GM23338 (cell line): ENCODE data around the gene UBALD1. TPM values are rescaled to one million over a fixed set of nuclear protein-coding genes. Genes with fewer than 3 reads are reported as not detected.

Source experiments
- ATAC-seq: fragments of 200-7000 bp; cut with Tn5 transposase; 3 replicates; pipeline ENCODE4 v1.9.1; 2020
- DNase-seq: peaks from one replicate; pipeline ENCODE4 v3.0.0-alpha.2; 2015; ENCODE audit warnings: low spot score
- H2AFZ ChIP-seq: fragments of 200-600 bp; sonication (generic); 2 replicates; pipeline ENCODE4 v1.8.0; 2016; ENCODE audit warnings: antibody characterized with exemption, mild to moderate bottlenecking, moderate library complexity
- H3F3A ChIP-seq: fragments of 200-600 bp; sonication (generic); replicated peaks from 2 replicates; pipeline ENCODE4 v1.8.0; 2017; ENCODE audit warnings: antibody characterized with exemption, mixed run types, low read depth
- H3K27ac ChIP-seq: fragments of 200-600 bp; sonication (generic); 2 replicates; pipeline ENCODE4 v1.6.1; 2016; ENCODE audit warnings: low read depth
- H3K27me3 ChIP-seq: fragments of 200-600 bp; sonication (generic); 2 replicates; pipeline ENCODE4 v1.8.0; 2016; ENCODE audit warnings: mild to moderate bottlenecking, mixed run types, moderate library complexity; ENCODE audit not compliant: insufficient read depth
- H3K36me3 ChIP-seq: fragments of 200-600 bp; sonication (generic); 2 replicates; pipeline ENCODE4 v1.8.0; 2016; ENCODE audit warnings: mild to moderate bottlenecking; ENCODE audit not compliant: insufficient read depth
- H3K4me1 ChIP-seq: fragments of 200-600 bp; sonication (generic); 2 replicates; pipeline ENCODE4 v1.8.0; 2016; ENCODE audit warnings: mild to moderate bottlenecking, moderate library complexity; ENCODE audit not compliant: insufficient read depth
- H3K4me2 ChIP-seq: fragments of 200-600 bp; sonication (generic); 2 replicates; pipeline ENCODE4 v1.7.1; 2017; ENCODE audit warnings: mixed run types
- H3K4me3 ChIP-seq: fragments of 200-600 bp; sonication (generic); 2 replicates; pipeline ENCODE4 v1.6.1; 2016; ENCODE audit warnings: mixed run types
- H3K79me2 ChIP-seq: fragments of 200-600 bp; sonication (generic); replicated peaks from 2 replicates; pipeline ENCODE4 v1.8.0; 2017; ENCODE audit warnings: mild to moderate bottlenecking; ENCODE audit not compliant: insufficient read depth
- H3K9me2 ChIP-seq: fragments of 200-600 bp; sonication (generic); 2 replicates; pipeline ENCODE4 v1.8.0; 2017; ENCODE audit not compliant: insufficient read depth
- H4K20me1 ChIP-seq: fragments of 200-600 bp; sonication (generic); replicated peaks from 2 replicates; pipeline ENCODE4 v1.8.0; 2017; ENCODE audit warnings: mild to moderate bottlenecking; ENCODE audit not compliant: insufficient read depth
- H3K27ac Mint-ChIP-seq: 2 replicates; pipeline ENCODE4 v1.8.0; 2020; ENCODE audit warnings: inconsistent platforms, mild to moderate bottlenecking, moderate library complexity, mixed read lengths
- H3K27me3 Mint-ChIP-seq: 3 replicates; pipeline ENCODE4 v1.8.0; 2022; ENCODE audit warnings: low read depth, mild to moderate bottlenecking, moderate library complexity, mixed read lengths, inconsistent platforms; ENCODE audit not compliant: insufficient read depth, poor library complexity
- H3K36me3 Mint-ChIP-seq: 3 replicates; pipeline ENCODE4 v1.8.0; 2021; ENCODE audit warnings: low read depth, mild to moderate bottlenecking, inconsistent platforms, moderate library complexity, mixed read lengths
- H3K4me1 Mint-ChIP-seq: 3 replicates; pipeline ENCODE4 v1.8.0; 2020; ENCODE audit warnings: mild to moderate bottlenecking, inconsistent platforms, mixed read lengths
- H3K4me3 Mint-ChIP-seq: 3 replicates; pipeline ENCODE4 v1.8.0; 2021; ENCODE audit warnings: moderate library complexity, mild to moderate bottlenecking, inconsistent platforms, mixed read lengths
- H3K9me3 Mint-ChIP-seq: 3 replicates; pipeline ENCODE4 v1.8.0; 2020; ENCODE audit warnings: moderate library complexity, mild to moderate bottlenecking, inconsistent platforms, mixed read lengths
- CREB1 ChIP-seq: fragments of 250-450 bp; sonication (Bioruptor Pico); IDR thresholded peaks from 2 replicates; pipeline ENCODE4 v1.5.0; 2020; ENCODE audit warnings: low read depth, mild to moderate bottlenecking, moderate library complexity
- CTCF ChIP-seq, 2 experiments: fragments of 200-600 bp in 1 of 2; sonication (generic) in 1 of 2; conservative IDR thresholded peaks; 2 replicates each; pipeline versions ENCODE4 v1.5.1 to v1.6.1; 2016 to 2017; ENCODE audit warnings: antibody characterized with exemption in 2 of 2, low read depth in 2 of 2, mild to moderate bottlenecking in 2 of 2, moderate library complexity in 1 of 2
- EZH2 ChIP-seq: fragments of 200-600 bp; sonication (generic); IDR thresholded peaks from one replicate; pipeline ENCODE4 v1.8.0; 2017; ENCODE audit warnings: antibody characterized with exemption, mild to moderate bottlenecking, low read depth; ENCODE audit not compliant: unreplicated experiment
- EZH2phosphoT487 ChIP-seq: fragments of 200-600 bp; sonication (generic); IDR thresholded peaks from one replicate; pipeline ENCODE4 v1.8.1; 2018; ENCODE audit warnings: antibody characterized with exemption; ENCODE audit not compliant: unreplicated experiment
- JUNB ChIP-seq: IDR thresholded peaks from one replicate; pipeline ENCODE4 v1.6.1; 2016; ENCODE audit warnings: antibody characterized with exemption; ENCODE audit not compliant: unreplicated experiment
- NANOG ChIP-seq: IDR thresholded peaks from 2 replicates; pipeline ENCODE4 v1.6.1; 2016; ENCODE audit warnings: antibody characterized with exemption, borderline replicate concordance
- POLR2AphosphoS5 ChIP-seq: IDR thresholded peaks from 2 replicates; pipeline ENCODE4 v1.6.1; 2016; ENCODE audit warnings: antibody characterized with exemption, low read depth
- REST ChIP-seq: IDR thresholded peaks from one replicate; pipeline ENCODE4 v1.6.1; 2018; ENCODE audit warnings: antibody characterized with exemption; ENCODE audit not compliant: unreplicated experiment
- STAT1 ChIP-seq: IDR thresholded peaks from one replicate; pipeline ENCODE4 v1.6.1; 2016; ENCODE audit warnings: antibody characterized with exemption; ENCODE audit not compliant: unreplicated experiment
- ZNF114 ChIP-seq: fragments of 250-450 bp; sonication (Bioruptor Pico); IDR thresholded peaks from 2 replicates; pipeline ENCODE4 v1.5.0; 2020; ENCODE audit warnings: mild to moderate bottlenecking, moderate library complexity
- ZNF331 ChIP-seq: fragments of 250-450 bp; sonication (Bioruptor Pico); IDR thresholded peaks from 2 replicates; pipeline ENCODE4 v1.5.0; 2020; ENCODE audit warnings: low read depth, mild to moderate bottlenecking, moderate library complexity
- polyA plus RNA-seq: library from polyadenylated mRNA; unstranded; fragments of >200 nt; fragmentation: Nextera tagmentation; extraction: Ambion mirVana; gene quantifications from 2 replicates; pipeline ENCODE4 v1.2.1, GENCODE V29; 2016
- total RNA-seq: library from RNA; depleted of rRNA; stranded (reverse); fragments of >200 nt; shearing (Covaris generic); gene quantifications from 2 replicates; pipeline ENCODE4 v1.2.3, GENCODE V29; 2014
- TF ChIP-seq, protein P1 (sequence below): IDR thresholded peaks from 2 replicates; pipeline ENCODE4 v1.6.1; 2016; ENCODE audit warnings: antibody characterized with exemption
- TF ChIP-seq, protein P2 (sequence below): fragments of 250-450 bp; sonication (Bioruptor Pico); IDR thresholded peaks from 2 replicates; pipeline ENCODE4 v1.5.0; 2020; ENCODE audit warnings: mild to moderate bottlenecking, moderate library complexity

The UBALD1 gene
- total and polyA plus RNA-seq, 2 experiments from 2014 or later, result 20.7 to 32.8 TPM

DNA sequence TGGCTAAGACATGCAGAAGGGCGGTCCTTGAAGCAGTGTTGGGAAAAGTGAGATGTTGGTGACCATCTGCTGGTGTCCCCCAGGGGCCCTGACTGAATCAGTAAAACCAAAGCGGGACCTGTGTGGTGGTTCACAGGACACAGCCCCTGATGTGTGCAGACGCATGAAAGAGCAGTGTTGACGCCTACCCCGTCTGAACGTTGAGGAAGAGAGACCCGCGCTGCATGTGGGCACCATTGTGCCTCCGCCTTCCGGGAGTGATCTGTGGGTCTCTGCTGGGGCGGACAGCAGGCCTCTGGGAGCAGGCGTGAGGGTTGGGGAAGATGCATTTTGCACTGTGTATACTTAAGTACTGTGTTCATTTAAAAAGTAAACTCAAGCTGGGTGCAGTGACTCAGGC is 41.5 kb upstream of the UBALD1 start:
- Histone ChIP-seq H3K79me2 (no peaks in the 10 kb centered on the region), H3K9me2 (no peaks in the 10 kb centered on the region), H3K27me3 (no peaks in the 10 kb centered on the region), H2AFZ (no peak overlapping the region), H3K4me1 (no peaks in the 10 kb centered on the region), H3K4me3 (no peak overlapping the region), H3F3A (no peaks in the 10 kb centered on the region), H3K27ac (no peak overlapping the region), H3K36me3 (no peaks in the 10 kb centered on the region), H3K4me2 (no peak overlapping the region), H4K20me1 (no peaks in the 10 kb centered on the region)
- ATAC-seq (no peak), DNase-seq (no peak)
- no peaks in the 10 kb centered on the region for H3K9me3 Mint-ChIP-seq
- H3K27me3 Mint-ChIP-seq, result peaks cover 2% of the 10 kb centered on the region
- H3K36me3 Mint-ChIP-seq, result peaks cover 19% of the 10 kb centered on the region
- H3K27ac Mint-ChIP-seq, result no peak overlapping the region
- H3K4me1 Mint-ChIP-seq, result no peaks in the 10 kb centered on the region
- no peak for TF ChIP-seq CREB1 (CRISPR knock-in tag)
- TF ChIP-seq REST, result no peak
- TF ChIP-seq EZH2phosphoT487, result no peak
- TF ChIP-seq ZNF331 (CRISPR knock-in tag), result no peak
- TF ChIP-seq EZH2, result no peak
- TF ChIP-seq, protein P1, sequence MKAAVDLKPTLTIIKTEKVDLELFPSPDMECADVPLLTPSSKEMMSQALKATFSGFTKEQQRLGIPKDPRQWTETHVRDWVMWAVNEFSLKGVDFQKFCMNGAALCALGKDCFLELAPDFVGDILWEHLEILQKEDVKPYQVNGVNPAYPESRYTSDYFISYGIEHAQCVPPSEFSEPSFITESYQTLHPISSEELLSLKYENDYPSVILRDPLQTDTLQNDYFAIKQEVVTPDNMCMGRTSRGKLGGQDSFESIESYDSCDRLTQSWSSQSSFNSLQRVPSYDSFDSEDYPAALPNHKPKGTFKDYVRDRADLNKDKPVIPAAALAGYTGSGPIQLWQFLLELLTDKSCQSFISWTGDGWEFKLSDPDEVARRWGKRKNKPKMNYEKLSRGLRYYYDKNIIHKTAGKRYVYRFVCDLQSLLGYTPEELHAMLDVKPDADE, result no peak
- no peak for TF ChIP-seq NANOG
- no peak for TF ChIP-seq STAT1
- no peak for TF ChIP-seq CTCF (conservative IDR thresholded peaks at IDR 0.05; ENCODE audit: low read depth in 2 of 2)
- TF ChIP-seq POLR2AphosphoS5, result no peak
- TF ChIP-seq, protein P2, sequence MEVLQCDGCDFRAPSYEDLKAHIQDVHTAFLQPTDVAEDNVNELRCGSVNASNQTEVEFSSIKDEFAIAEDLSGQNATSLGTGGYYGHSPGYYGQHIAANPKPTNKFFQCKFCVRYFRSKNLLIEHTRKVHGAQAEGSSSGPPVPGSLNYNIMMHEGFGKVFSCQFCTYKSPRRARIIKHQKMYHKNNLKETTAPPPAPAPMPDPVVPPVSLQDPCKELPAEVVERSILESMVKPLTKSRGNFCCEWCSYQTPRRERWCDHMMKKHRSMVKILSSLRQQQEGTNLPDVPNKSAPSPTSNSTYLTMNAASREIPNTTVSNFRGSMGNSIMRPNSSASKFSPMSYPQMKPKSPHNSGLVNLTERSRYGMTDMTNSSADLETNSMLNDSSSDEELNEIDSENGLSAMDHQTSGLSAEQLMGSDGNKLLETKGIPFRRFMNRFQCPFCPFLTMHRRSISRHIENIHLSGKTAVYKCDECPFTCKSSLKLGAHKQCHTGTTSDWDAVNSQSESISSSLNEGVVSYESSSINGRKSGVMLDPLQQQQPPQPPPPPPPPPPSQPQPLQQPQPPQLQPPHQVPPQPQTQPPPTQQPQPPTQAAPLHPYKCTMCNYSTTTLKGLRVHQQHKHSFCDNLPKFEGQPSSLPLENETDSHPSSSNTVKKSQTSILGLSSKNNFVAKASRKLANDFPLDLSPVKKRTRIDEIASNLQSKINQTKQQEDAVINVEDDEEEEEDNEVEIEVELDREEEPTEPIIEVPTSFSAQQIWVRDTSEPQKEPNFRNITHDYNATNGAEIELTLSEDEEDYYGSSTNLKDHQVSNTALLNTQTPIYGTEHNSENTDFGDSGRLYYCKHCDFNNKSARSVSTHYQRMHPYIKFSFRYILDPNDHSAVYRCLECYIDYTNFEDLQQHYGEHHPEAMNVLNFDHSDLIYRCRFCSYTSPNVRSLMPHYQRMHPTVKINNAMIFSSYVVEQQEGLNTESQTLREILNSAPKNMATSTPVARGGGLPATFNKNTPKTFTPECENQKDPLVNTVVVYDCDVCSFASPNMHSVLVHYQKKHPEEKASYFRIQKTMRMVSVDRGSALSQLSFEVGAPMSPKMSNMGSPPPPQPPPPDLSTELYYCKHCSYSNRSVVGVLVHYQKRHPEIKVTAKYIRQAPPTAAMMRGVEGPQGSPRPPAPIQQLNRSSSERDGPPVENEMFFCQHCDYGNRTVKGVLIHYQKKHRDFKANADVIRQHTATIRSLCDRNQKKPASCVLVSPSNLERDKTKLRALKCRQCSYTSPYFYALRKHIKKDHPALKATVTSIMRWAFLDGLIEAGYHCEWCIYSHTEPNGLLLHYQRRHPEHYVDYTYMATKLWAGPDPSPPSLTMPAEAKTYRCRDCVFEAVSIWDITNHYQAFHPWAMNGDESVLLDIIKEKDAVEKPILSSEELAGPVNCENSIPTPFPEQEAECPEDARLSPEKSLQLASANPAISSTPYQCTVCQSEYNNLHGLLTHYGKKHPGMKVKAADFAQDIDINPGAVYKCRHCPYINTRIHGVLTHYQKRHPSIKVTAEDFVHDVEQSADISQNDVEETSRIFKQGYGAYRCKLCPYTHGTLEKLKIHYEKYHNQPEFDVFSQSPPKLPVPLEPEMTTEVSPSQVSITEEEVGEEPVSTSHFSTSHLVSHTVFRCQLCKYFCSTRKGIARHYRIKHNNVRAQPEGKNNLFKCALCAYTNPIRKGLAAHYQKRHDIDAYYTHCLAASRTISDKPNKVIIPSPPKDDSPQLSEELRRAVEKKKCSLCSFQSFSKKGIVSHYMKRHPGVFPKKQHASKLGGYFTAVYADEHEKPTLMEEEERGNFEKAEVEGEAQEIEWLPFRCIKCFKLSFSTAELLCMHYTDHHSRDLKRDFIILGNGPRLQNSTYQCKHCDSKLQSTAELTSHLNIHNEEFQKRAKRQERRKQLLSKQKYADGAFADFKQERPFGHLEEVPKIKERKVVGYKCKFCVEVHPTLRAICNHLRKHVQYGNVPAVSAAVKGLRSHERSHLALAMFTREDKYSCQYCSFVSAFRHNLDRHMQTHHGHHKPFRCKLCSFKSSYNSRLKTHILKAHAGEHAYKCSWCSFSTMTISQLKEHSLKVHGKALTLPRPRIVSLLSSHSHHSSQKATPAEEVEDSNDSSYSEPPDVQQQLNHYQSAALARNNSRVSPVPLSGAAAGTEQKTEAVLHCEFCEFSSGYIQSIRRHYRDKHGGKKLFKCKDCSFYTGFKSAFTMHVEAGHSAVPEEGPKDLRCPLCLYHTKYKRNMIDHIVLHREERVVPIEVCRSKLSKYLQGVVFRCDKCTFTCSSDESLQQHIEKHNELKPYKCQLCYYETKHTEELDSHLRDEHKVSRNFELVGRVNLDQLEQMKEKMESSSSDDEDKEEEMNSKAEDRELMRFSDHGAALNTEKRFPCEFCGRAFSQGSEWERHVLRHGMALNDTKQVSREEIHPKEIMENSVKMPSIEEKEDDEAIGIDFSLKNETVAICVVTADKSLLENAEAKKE, result no peak
- no peak for TF ChIP-seq ZNF114 (CRISPR knock-in tag)
- TF ChIP-seq JUNB, result no peak
- H3K4me3 Mint-ChIP-seq, result no peak overlapping the region
